Hematopoietic multipotent progenitor cell (in vitro differentiated cells): ENCODE data around the gene LMO3. TPM values are rescaled to one million over a fixed set of nuclear protein-coding genes. Genes with fewer than 3 reads are reported as not detected.

Source experiments
- DNase-seq, 3 donors: peaks; one replicate each; pipeline ENCODE4 v3.0.0-alpha.2; 2011 to 2015; ENCODE audit warnings: low read depth in 2 of 3, low spot score in 2 of 3
- total RNA-seq: library from RNA; depleted of rRNA; stranded (reverse); fragments of >200 nt; gene quantifications from one replicate; pipeline ENCODE4 v1.2.3, GENCODE V29; 2012

LMO3 gene
- total RNA-seq, 1 donor = not detected

DNA sequence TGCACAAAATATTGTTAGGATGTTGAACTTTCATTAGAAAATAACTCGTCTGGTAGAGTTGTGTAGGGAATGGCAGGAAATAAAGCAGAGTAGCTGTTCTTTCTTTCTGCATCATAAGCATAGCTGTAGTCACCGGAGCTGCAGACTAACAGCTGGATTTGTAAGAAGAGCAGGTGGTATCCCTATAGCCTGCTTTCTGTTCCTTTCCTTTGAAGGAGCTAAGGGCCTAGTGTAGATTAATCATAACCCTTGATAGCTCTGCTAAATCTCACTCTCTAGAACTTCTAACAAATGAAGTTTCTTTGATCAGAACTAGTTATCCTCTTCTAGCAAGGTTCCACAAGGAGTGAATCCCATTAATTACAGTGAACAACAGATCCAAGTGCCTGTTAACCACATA lies 3.5 kb downstream of the LMO3 start:
- DNase-seq = no peak

DNA sequence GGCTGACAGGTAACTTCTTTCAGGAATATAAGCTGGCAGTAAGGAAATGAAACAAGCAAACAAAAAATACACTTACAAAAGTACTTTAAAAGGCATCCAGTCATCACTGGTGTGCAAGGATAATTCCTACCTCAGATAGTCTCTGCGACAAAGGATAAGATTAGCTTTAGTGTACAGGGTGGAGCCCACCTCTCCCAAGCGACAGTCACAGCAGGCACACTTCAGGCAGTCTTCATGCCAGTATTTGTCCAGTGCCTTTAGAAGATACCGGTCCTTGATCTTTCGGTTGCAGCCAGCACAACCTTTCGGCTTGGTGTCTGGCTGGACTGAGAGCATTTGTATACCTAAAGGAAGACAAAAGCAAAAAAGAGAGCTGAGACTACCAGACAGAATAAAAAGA lies 5.4 kb downstream of the LMO3 start:
- DNase-seq = no peak

GRCh38 chr12:16599081-16599480 lies 6.9 kb downstream of the LMO3 start:
- no peak for DNase-seq

DNA sequence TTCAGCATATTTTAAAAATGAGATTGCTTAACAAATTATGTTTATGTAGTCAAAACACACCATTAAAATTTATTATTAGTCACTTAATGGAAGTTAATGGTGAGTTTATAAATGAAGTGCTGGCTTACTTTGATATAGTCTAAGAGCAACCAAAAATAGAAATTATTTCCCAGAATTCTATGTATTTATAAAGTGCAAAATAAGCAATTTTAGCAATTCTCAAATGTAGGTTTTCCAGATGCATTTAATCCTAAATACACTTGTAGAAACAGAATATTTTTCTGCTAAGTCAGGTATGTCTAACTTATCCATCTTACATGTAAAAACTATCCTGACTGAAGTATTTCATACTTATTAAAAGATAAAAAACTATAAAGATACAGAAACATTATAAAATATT lies 11.2 kb downstream of the LMO3 start:
- no peak for DNase-seq

DNA sequence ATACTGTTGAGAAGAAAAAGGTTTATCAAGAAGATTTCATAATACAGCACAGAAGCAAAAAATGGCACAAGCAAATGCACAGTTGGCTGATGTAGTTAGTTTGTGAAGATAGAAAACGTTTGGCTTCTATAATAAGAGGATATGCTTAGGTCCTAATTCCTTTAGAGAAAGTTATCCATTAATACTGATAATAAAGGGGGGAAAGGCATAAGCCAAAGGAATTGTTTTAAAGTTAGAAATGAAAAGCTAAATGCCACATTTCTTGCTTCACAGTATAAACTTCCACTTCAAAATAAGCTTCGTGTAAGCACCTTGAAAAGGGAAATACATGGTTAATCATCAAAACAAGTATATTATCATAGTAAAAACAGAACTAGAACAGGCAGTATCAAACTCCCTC lies 12.4 kb downstream of the LMO3 start:
- DNase-seq = no peak

- no peak for DNase-seq
These were observed 15.3 kb downstream of the LMO3 start for GRCh38 chr12:16590645-16591044.

DNA sequence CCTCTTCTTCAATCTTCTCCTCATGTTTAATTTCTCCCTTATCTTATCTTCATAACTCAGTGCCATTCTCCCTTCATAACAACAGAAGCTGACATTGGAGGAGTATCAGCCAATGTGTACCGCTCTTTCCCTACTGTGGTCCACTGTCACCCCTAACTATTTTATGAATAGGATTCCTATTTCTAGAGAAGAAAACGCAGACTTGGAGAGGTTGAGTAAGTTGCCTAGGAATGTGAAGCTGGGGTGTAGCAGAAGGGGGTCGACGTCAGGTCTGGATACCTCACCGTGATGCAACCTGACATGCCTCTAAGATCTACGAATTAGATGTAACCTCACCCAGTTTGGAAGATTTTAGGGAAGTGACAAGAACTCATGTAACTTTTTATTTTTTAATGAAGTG lies 17.1 kb downstream of the LMO3 start:
- no peak for DNase-seq

DNA sequence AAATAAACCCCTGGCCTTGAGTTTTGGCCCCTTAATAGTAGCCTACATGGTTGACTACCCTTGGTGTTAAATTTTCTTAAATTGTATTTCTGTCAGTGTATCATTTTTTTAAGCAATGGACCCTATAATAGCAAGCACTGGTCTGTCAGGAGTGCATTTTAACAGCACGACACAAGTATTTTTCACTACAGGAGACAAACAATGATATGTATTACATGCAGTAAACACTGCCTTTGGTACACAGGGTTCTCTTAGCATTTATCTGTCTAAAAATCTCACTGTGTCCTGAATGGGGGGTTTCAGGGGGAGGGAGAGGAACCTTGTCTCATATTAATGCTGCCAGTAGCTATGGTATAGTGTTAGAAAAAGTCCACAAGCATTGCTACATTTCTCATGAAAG lies 18.4 kb downstream of the LMO3 start:
- DNase-seq = no peak

- DNase-seq = no peak
These were observed 18.9 kb downstream of the LMO3 start for GRCh38 chr12:16587110-16587453.

DNA sequence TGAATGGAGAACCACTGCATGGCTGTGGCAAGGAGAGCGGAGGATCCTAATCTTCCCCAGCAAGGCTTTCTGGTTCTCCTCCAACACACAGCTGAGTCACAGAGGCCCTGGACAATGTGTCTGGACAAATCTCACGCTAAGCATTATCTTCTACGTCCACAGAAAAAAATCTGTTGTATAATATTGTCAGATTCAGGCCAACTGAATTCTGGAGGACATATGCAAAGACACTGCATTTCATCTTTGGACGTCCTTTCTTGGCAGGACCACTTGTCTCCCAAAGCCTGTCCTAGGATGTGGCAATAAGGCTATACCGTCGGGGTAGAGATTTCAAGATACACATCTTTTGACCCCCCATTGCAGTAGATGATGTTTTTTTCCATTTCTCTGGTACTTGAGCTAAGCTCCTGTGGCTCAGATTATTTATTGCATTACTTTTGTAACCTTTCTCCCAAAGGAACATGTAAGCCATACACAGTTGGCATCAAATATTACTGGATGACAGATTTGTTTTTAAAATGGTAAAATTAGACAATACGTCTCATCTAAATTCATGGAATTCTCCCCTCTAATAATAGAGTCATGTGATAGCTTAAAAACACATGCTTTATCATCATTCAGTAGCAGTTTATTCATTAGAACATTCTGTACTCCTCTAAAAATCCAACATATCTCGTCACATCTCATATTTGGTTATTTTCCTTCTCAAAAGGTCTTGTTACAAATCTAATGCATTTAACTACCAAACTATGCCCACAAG lies 19.4 kb downstream of the LMO3 start:
- no peak for DNase-seq

- DNase-seq = no peak
These were observed 20.2 kb downstream of the LMO3 start for GRCh38 chr12:16585781-16586180.

GRCh38 chr12:16583969-16584745 lies 21.8 kb downstream of the LMO3 start:
- no peak for DNase-seq

- DNase-seq = no peak
These were observed 24.5 kb downstream of the LMO3 start for GRCh38 chr12:16581416-16581815.

DNA sequence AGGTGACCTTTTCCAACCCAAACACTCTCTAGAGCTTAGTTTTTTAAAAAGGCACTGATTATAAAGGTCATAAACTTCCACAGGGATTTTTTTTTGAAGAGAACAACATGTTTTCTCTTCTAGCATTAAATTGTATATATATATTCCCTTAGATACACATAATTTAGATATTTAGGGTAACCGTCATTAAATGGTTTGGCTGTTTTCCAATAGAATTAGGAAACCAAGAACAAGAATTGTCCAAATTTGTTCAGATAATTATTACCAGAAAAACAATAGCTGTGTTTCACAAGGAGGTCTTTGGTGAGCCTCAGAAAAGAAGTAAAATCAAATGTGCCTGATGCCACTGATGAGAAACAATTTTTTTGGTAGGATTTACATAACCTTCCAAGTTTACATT lies 26.9 kb downstream of the LMO3 start:
- no peak for DNase-seq

- DNase-seq = no peak
These were observed 32.4 kb downstream of the LMO3 start for GRCh38 chr12:16573398-16574077.

DNA sequence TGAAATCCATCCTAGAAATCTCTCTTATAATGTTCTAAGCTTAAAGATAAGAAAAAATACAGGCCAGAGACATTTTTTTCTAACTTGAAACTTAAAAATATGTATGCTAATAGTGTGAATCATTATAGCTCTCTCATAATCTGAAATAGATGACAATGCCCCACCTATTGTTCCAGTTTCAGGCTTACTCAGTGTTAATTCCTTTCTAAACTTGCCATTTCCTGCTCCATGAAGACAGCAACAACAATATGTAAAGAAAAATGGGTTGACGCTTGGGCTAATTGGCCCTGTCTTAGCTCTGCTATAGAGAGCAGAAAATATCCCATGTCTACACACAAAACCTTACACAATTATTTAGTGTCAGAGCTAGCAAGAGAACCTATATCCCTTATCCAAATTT lies 37.1 kb downstream of the LMO3 start:
- no peak for DNase-seq

- no peak for DNase-seq
These were observed 41.3 kb downstream of the LMO3 start for GRCh38 chr12:16564675-16565074.

DNA sequence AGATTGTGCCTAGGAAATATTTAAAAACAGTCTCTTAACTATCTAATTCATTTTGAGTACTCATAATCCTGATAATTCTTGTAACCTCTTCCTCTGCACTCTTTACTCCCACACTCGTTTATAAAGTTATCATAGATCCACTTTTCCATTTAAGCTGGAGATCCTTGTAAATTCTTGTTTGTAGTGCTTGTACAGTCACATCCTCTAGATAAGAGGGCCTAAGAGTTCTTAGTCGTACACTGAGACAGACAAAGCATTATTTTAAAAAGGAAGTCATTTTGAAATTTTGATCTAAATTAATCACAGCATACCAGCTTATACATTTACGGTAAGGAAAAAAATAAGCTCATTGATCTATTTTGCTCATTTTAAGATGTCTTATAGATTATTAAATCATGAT lies 42.5 kb downstream of the LMO3 start:
- no peak for DNase-seq

DNA sequence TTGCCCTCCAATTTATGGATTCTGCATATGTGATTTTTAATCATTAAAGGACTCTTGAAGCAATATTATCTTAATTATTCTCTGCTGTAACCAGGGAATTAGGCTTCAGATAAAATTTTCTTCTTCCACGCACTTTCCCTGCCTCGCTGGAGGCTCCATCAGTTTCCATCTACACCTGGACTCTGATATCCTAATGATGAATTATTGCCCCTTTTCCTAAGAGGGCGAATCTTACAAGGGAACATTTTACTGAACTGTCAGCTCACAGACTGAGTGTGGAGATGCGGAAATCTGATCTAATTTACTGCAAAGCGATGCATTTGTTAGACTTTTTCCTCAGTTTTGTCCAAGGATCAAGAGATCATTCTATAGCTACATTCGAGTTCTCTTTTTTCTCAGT lies 43.0 kb downstream of the LMO3 start:
- DNase-seq = no peak

- DNase-seq = no peak
These were observed 43.5 kb downstream of the LMO3 start for GRCh38 chr12:16562435-16562834.

- DNase-seq = no peak
These were observed 45.7 kb downstream of the LMO3 start for GRCh38 chr12:16560273-16560672.

- DNase-seq = no peak
These were observed 50.3 kb downstream of the LMO3 start for GRCh38 chr12:16555630-16556029.
